ENCODE results near the gene PHACTR1. TPM values are rescaled to one million over a fixed set of nuclear protein-coding genes. Genes with fewer than 3 reads are reported as not detected.

Gene PHACTR1
- total and polyA plus RNA-seq, 4 donors, result 0.31 to 1.5 (median 0.79) TPM

DNA sequence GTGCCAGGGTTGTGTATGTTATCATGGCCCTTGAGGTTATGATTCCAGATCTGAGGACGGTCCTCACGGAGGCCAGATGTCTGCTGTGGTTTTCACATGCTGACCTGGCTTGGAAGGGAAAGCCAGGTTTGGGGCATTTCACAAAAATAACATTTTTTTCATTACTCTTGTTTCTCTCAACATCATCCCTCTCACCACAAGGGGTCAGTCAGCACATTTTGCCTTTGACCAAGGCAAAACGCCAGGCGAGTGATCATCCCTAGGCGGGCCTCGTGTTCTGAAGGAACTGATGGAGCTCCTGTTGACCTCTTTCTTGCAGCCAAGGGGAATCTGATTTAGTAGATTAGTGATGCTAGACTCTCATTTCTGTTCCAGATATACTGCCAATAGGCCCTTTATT lies 478.3 kb downstream of the PHACTR1 start:
- H3K27me3 ChIP-seq (ENCODE audit: control insufficient read depth in 4 of 4, insufficient read depth in 4 of 4, low read length in 3 of 4), result no peaks in the 10 kb centered on the region
- no peak overlapping the region for H3K9ac ChIP-seq (ENCODE audit: low read depth in 1 of 2, low read length in 2 of 2)
- WGBS, result 20% methylated on average over 6 of the region's 6 CpGs
- H3K27ac ChIP-seq (ENCODE audit: low read depth in 1 of 2, low read length in 2 of 2), result no peak overlapping the region
- H3K36me3 ChIP-seq (ENCODE audit: control insufficient read depth in 4 of 4, insufficient read depth in 3 of 4, low read depth in 1 of 4, low read length in 3 of 4), result no peaks in the 10 kb centered on the region
- H3K4me1 ChIP-seq (ENCODE audit: control insufficient read depth in 4 of 4, insufficient read depth in 4 of 4, low read length in 3 of 4), result no peaks in the 10 kb centered on the region
- no peaks in the 10 kb centered on the region for H3K9me3 ChIP-seq (ENCODE audit: control insufficient read depth in 4 of 4, low read length in 3 of 4)
- TF ChIP-seq FOXA1 (IDR thresholded peaks at IDR 0.05) (no peak), HNF4A (conservative IDR thresholded peaks at IDR 0.05) (no peak), TAF1 (conservative IDR thresholded peaks at IDR 0.05) (no peak), RXRA (IDR thresholded peaks at IDR 0.05) (peak in 1 of 2 donors; percentile 6), RAD21 (IDR thresholded peaks at IDR 0.05) (peak; percentile 87 to 90), FOXA2 (IDR thresholded peaks at IDR 0.05) (no peak), SP1 (IDR thresholded peaks at IDR 0.05) (no peak), HNF4G (IDR thresholded peaks at IDR 0.05) (no peak), JUND (IDR thresholded peaks at IDR 0.05) (no peak), NR2F2 (IDR thresholded peaks at IDR 0.05) (no peak), EGR1 (IDR thresholded peaks at IDR 0.05; ENCODE audit: low read depth in 2 of 2) (no peak), GABPA (IDR thresholded peaks at IDR 0.05 in 1 of 2, conservative IDR thresholded peaks at IDR 0.05 in 1 of 2) (no peak), YY1 (IDR thresholded peaks at IDR 0.05) (no peak)
- TF ChIP-seq, protein P1, sequence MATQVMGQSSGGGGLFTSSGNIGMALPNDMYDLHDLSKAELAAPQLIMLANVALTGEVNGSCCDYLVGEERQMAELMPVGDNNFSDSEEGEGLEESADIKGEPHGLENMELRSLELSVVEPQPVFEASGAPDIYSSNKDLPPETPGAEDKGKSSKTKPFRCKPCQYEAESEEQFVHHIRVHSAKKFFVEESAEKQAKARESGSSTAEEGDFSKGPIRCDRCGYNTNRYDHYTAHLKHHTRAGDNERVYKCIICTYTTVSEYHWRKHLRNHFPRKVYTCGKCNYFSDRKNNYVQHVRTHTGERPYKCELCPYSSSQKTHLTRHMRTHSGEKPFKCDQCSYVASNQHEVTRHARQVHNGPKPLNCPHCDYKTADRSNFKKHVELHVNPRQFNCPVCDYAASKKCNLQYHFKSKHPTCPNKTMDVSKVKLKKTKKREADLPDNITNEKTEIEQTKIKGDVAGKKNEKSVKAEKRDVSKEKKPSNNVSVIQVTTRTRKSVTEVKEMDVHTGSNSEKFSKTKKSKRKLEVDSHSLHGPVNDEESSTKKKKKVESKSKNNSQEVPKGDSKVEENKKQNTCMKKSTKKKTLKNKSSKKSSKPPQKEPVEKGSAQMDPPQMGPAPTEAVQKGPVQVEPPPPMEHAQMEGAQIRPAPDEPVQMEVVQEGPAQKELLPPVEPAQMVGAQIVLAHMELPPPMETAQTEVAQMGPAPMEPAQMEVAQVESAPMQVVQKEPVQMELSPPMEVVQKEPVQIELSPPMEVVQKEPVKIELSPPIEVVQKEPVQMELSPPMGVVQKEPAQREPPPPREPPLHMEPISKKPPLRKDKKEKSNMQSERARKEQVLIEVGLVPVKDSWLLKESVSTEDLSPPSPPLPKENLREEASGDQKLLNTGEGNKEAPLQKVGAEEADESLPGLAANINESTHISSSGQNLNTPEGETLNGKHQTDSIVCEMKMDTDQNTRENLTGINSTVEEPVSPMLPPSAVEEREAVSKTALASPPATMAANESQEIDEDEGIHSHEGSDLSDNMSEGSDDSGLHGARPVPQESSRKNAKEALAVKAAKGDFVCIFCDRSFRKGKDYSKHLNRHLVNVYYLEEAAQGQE (IDR thresholded peaks at IDR 0.05), result no peak
- TF ChIP-seq, protein P2, sequence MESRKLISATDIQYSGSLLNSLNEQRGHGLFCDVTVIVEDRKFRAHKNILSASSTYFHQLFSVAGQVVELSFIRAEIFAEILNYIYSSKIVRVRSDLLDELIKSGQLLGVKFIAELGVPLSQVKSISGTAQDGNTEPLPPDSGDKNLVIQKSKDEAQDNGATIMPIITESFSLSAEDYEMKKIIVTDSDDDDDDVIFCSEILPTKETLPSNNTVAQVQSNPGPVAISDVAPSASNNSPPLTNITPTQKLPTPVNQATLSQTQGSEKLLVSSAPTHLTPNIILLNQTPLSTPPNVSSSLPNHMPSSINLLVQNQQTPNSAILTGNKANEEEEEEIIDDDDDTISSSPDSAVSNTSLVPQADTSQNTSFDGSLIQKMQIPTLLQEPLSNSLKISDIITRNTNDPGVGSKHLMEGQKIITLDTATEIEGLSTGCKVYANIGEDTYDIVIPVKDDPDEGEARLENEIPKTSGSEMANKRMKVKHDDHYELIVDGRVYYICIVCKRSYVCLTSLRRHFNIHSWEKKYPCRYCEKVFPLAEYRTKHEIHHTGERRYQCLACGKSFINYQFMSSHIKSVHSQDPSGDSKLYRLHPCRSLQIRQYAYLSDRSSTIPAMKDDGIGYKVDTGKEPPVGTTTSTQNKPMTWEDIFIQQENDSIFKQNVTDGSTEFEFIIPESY (IDR thresholded peaks at IDR 0.05), result no peak
- TF ChIP-seq, protein P3, sequence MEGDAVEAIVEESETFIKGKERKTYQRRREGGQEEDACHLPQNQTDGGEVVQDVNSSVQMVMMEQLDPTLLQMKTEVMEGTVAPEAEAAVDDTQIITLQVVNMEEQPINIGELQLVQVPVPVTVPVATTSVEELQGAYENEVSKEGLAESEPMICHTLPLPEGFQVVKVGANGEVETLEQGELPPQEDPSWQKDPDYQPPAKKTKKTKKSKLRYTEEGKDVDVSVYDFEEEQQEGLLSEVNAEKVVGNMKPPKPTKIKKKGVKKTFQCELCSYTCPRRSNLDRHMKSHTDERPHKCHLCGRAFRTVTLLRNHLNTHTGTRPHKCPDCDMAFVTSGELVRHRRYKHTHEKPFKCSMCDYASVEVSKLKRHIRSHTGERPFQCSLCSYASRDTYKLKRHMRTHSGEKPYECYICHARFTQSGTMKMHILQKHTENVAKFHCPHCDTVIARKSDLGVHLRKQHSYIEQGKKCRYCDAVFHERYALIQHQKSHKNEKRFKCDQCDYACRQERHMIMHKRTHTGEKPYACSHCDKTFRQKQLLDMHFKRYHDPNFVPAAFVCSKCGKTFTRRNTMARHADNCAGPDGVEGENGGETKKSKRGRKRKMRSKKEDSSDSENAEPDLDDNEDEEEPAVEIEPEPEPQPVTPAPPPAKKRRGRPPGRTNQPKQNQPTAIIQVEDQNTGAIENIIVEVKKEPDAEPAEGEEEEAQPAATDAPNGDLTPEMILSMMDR (IDR thresholded peaks at IDR 0.05; ENCODE audit: low read depth, low read length, missing input control), result peak; percentile 53
- TF ChIP-seq, protein P4, sequence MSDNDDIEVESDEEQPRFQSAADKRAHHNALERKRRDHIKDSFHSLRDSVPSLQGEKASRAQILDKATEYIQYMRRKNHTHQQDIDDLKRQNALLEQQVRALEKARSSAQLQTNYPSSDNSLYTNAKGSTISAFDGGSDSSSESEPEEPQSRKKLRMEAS (IDR thresholded peaks at IDR 0.05), result no peak
- TF ChIP-seq, protein P5, sequence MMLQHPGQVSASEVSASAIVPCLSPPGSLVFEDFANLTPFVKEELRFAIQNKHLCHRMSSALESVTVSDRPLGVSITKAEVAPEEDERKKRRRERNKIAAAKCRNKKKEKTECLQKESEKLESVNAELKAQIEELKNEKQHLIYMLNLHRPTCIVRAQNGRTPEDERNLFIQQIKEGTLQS (IDR thresholded peaks at IDR 0.05), result no peak
- H3K4me3 ChIP-seq (ENCODE audit: low read depth in 1 of 3, low read length in 3 of 3), result no peak overlapping the region
- peak; percentile 41 for DNase-seq (ENCODE audit: low spot score)

All from liver (tissue), 9 donors.